HL-60 (cell line): ENCODE measurements around the gene MDN1.

Experiments used
- DNase-seq, 2 experiments: peaks; one replicate each; pipeline ENCODE4 v3.0.0-alpha.2; 2010 to 2020; ENCODE audit warnings: low read depth in 1 of 2, low spot score in 1 of 2
- H3K27ac ChIP-seq: fragments of 250-450 bp; sonication (Bioruptor Pico); replicated peaks from 2 replicates; pipeline ENCODE4 v1.5.1; 2020; ENCODE audit warnings: mild to moderate bottlenecking, moderate library complexity
- H3K27me3 ChIP-seq: fragments of 250-450 bp; sonication (Bioruptor Pico); 2 replicates; pipeline ENCODE4 v1.5.1; 2021; ENCODE audit warnings: mild to moderate bottlenecking, moderate library complexity; ENCODE audit not compliant: insufficient read depth, poor library complexity, severe bottlenecking
- H3K4me3 ChIP-seq: replicated peaks from 2 replicates; pipeline ENCODE4 v1.5.1; 2011; ENCODE audit warnings: mild to moderate bottlenecking, control low read depth, low read length; ENCODE audit not compliant: insufficient read depth
- GABPA ChIP-seq: IDR thresholded peaks from 2 replicates; pipeline ENCODE4 v1.6.1; 2012; ENCODE audit warnings: low read depth
- POLR2AphosphoS5 ChIP-seq: IDR thresholded peaks from 2 replicates; pipeline ENCODE4 v1.6.1; 2012; ENCODE audit warnings: low read depth
- SPI1 ChIP-seq: IDR thresholded peaks from 2 replicates; pipeline ENCODE4 v1.6.1; 2012; ENCODE audit warnings: low read depth, mild to moderate bottlenecking, borderline replicate concordance
- TF ChIP-seq, protein P1 (sequence below): IDR thresholded peaks from one replicate; pipeline ENCODE4 v1.5.1; 2011; ENCODE audit warnings: low read length, control low read depth, inconsistent platforms; ENCODE audit not compliant: insufficient read depth
- TF ChIP-seq, protein P2 (sequence below): IDR thresholded peaks from 2 replicates; pipeline ENCODE4 v1.6.1; 2012; ENCODE audit warnings: low read depth; ENCODE audit not compliant: insufficient replicate concordance

MDN1 gene

GRCh38 chr6:89650579-89650978 lies 169.0 kb downstream of the MDN1 start:
- TF ChIP-seq, protein P1, sequence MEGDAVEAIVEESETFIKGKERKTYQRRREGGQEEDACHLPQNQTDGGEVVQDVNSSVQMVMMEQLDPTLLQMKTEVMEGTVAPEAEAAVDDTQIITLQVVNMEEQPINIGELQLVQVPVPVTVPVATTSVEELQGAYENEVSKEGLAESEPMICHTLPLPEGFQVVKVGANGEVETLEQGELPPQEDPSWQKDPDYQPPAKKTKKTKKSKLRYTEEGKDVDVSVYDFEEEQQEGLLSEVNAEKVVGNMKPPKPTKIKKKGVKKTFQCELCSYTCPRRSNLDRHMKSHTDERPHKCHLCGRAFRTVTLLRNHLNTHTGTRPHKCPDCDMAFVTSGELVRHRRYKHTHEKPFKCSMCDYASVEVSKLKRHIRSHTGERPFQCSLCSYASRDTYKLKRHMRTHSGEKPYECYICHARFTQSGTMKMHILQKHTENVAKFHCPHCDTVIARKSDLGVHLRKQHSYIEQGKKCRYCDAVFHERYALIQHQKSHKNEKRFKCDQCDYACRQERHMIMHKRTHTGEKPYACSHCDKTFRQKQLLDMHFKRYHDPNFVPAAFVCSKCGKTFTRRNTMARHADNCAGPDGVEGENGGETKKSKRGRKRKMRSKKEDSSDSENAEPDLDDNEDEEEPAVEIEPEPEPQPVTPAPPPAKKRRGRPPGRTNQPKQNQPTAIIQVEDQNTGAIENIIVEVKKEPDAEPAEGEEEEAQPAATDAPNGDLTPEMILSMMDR: no peak
- TF ChIP-seq GABPA: no peak
- TF ChIP-seq SPI1: no peak
- TF ChIP-seq POLR2AphosphoS5: no peak
- TF ChIP-seq, protein P2, sequence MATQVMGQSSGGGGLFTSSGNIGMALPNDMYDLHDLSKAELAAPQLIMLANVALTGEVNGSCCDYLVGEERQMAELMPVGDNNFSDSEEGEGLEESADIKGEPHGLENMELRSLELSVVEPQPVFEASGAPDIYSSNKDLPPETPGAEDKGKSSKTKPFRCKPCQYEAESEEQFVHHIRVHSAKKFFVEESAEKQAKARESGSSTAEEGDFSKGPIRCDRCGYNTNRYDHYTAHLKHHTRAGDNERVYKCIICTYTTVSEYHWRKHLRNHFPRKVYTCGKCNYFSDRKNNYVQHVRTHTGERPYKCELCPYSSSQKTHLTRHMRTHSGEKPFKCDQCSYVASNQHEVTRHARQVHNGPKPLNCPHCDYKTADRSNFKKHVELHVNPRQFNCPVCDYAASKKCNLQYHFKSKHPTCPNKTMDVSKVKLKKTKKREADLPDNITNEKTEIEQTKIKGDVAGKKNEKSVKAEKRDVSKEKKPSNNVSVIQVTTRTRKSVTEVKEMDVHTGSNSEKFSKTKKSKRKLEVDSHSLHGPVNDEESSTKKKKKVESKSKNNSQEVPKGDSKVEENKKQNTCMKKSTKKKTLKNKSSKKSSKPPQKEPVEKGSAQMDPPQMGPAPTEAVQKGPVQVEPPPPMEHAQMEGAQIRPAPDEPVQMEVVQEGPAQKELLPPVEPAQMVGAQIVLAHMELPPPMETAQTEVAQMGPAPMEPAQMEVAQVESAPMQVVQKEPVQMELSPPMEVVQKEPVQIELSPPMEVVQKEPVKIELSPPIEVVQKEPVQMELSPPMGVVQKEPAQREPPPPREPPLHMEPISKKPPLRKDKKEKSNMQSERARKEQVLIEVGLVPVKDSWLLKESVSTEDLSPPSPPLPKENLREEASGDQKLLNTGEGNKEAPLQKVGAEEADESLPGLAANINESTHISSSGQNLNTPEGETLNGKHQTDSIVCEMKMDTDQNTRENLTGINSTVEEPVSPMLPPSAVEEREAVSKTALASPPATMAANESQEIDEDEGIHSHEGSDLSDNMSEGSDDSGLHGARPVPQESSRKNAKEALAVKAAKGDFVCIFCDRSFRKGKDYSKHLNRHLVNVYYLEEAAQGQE: no peak
- no peak for DNase-seq
- H3K27me3 ChIP-seq: no peaks in the 10 kb centered on the region
- no peak overlapping the region for H3K4me3 ChIP-seq
- H3K27ac ChIP-seq: no peak overlapping the region

GRCh38 chr6:89649682-89650081 lies 169.9 kb downstream of the MDN1 start:
- no peak for DNase-seq
- Histone ChIP-seq H3K27ac (no peak overlapping the region), H3K27me3 (no peaks in the 10 kb centered on the region), H3K4me3 (no peak overlapping the region)
- TF ChIP-seq SPI1 (no peak), POLR2AphosphoS5 (no peak), GABPA (no peak)
- TF ChIP-seq, protein P1: no peak
- TF ChIP-seq, protein P2: no peak

- H3K27ac ChIP-seq: no peak overlapping the region
- TF ChIP-seq GABPA: no peak
- TF ChIP-seq, protein P1: no peak
- TF ChIP-seq, protein P2: no peak
- no peak for TF ChIP-seq POLR2AphosphoS5
- TF ChIP-seq SPI1: no peak
- no peak overlapping the region for H3K4me3 ChIP-seq
- no peaks in the 10 kb centered on the region for H3K27me3 ChIP-seq
- no peak for DNase-seq
Measured at GRCh38 chr6:89644864-89645263, 174.7 kb downstream of the MDN1 start.
